Natural killer cell (primary cell): Measurements from ENCODE around the gene CPNE4. TPM values are rescaled to one million over a fixed set of nuclear protein-coding genes. Genes with fewer than 3 reads are reported as not detected.

Source experiments
- ATAC-seq, 3 donors: fragments of 150-1000 bp in 2 of 3; fragments of 200-7000 bp in 1 of 3; cut with Tn5 transposase; 1 replicate in 1 of 3; 2 replicates in 2 of 3; pipeline ENCODE4 v1.10.0; 2021; ENCODE audit warnings: mild to moderate bottlenecking in 2 of 3, moderate library complexity in 2 of 3
- DNase-seq, 2 donors: peaks; one replicate each; pipeline versions ENCODE4 v3.0.0 to v3.0.0-alpha.2; 2013 to 2021; ENCODE audit warnings: mixed read lengths in 1 of 2
- H3K27ac ChIP-seq: one replicate; pipeline ENCODE4 v1.5.1; 2013; ENCODE audit warnings: mild to moderate bottlenecking, low read length
- H3K27me3 ChIP-seq: one replicate; pipeline ENCODE4 v1.6.1; 2013; ENCODE audit warnings: low read length; ENCODE audit not compliant: control insufficient read depth, insufficient read depth
- H3K36me3 ChIP-seq: one replicate; pipeline ENCODE4 v1.6.1; 2013; ENCODE audit warnings: low read length; ENCODE audit not compliant: control insufficient read depth, insufficient read depth
- H3K4me1 ChIP-seq: one replicate; pipeline ENCODE4 v1.6.1; 2013; ENCODE audit warnings: low read length; ENCODE audit not compliant: control insufficient read depth, insufficient read depth
- H3K4me3 ChIP-seq: one replicate; pipeline ENCODE4 v1.5.1; 2013; ENCODE audit warnings: low read length
- H3K9me3 ChIP-seq: one replicate; pipeline ENCODE4 v1.6.1; 2013; ENCODE audit warnings: low read length; ENCODE audit not compliant: control insufficient read depth, insufficient read depth
- H3K27ac Mint-ChIP-seq, 2 donors: one replicate each; pipeline ENCODE4 v1.8.0; 2022; ENCODE audit warnings: mild to moderate bottlenecking in 2 of 2, mixed read lengths in 2 of 2, moderate library complexity in 1 of 2
- H3K27me3 Mint-ChIP-seq, 2 donors: one replicate each; pipeline ENCODE4 v1.8.0; 2022; ENCODE audit warnings: low read depth in 2 of 2, mixed read lengths in 2 of 2
- H3K36me3 Mint-ChIP-seq: one replicate; pipeline ENCODE4 v1.8.0; 2022; ENCODE audit warnings: mixed read lengths
- H3K4me1 Mint-ChIP-seq, 2 donors: one replicate each; pipeline ENCODE4 v1.8.0; 2022; ENCODE audit warnings: mixed read lengths in 2 of 2
- H3K4me3 Mint-ChIP-seq: one replicate; pipeline ENCODE4 v1.8.0; 2022; ENCODE audit warnings: mild to moderate bottlenecking, moderate library complexity, mixed read lengths
- H3K9me3 Mint-ChIP-seq, 2 donors: one replicate each; pipeline ENCODE4 v1.8.0; 2022; ENCODE audit warnings: mixed read lengths in 2 of 2
- WGBS: methylation state at CpG from one replicate; pipeline ENCODE4 v1.1.7; 2013; ENCODE audit warnings: missing lambda C conversion rate; ENCODE audit not compliant: insufficient coverage; 5-methylcytosine and 5-hydroxymethylcytosine counted together
- intact Hi-C: fragments of 100-400 bp; cut with micrococcal nuclease; formaldehyde crosslinking; loops from one replicate; pipeline ENCODE4 v1.14.2; 2022
- total RNA-seq, 4 donors: library from RNA; stranded (reverse); fragments of 120-200 nt in 1 of 4; gene quantifications; one replicate each; pipeline versions ENCODE4 v1.2.3 to v1.2.4, GENCODE V29; 2013 to 2022
- TF ChIP-seq, protein P1 (sequence below): fragments of 200-600 bp; IDR thresholded peaks from one replicate; pipeline ENCODE4 v1.8.0; 2022; ENCODE audit warnings: antibody characterized with exemption

The CPNE4 gene
- total RNA-seq, 3 donors from 2014 or later (not counting 1 experiment from before 2014, with no cell fraction given): not detected

DNA sequence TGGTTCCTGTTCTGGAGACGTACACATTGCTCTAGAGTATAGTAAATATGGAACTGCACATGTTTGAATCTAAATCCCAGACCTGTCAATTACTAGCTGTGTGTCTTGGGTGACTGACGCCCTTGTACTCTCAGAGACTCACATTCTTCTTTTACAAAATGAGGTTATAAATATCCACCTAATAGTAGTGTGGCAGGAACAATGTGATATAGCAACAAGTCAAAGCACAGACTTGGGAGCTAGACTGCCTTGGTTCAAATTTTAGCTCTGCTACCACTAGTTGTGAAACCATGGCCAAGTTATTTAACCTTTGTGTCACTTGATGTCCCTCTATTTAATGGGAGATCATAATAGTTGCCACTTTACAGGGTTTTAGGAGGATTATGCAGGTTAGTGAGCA, 245.6 kb downstream of the CPNE4 start:
- no peak overlapping the region for H3K4me3 ChIP-seq
- no peaks in the 10 kb centered on the region for H3K27me3 ChIP-seq
- peaks cover 8 to 11% of the 10 kb centered on the region in 2 donors for H3K27me3 Mint-ChIP-seq
- no peak overlapping the region for H3K27ac Mint-ChIP-seq
- no peak for ATAC-seq
- DNase-seq: no peak
- H3K9me3 Mint-ChIP-seq: peaks cover 5 to 6% of the 10 kb centered on the region in 2 donors
- H3K4me1 Mint-ChIP-seq: no peaks in the 10 kb centered on the region
- H3K4me1 ChIP-seq: no peaks in the 10 kb centered on the region
- H3K9me3 ChIP-seq: no peaks in the 10 kb centered on the region
- intact Hi-C loops: no loop called here
- WGBS: 83% methylated on average over 1 of the region's 2 CpGs
- H3K36me3 Mint-ChIP-seq: no peaks in the 10 kb centered on the region
- no peak overlapping the region for H3K27ac ChIP-seq
- no peak overlapping the region for H3K4me3 Mint-ChIP-seq
- TF ChIP-seq, protein P1, sequence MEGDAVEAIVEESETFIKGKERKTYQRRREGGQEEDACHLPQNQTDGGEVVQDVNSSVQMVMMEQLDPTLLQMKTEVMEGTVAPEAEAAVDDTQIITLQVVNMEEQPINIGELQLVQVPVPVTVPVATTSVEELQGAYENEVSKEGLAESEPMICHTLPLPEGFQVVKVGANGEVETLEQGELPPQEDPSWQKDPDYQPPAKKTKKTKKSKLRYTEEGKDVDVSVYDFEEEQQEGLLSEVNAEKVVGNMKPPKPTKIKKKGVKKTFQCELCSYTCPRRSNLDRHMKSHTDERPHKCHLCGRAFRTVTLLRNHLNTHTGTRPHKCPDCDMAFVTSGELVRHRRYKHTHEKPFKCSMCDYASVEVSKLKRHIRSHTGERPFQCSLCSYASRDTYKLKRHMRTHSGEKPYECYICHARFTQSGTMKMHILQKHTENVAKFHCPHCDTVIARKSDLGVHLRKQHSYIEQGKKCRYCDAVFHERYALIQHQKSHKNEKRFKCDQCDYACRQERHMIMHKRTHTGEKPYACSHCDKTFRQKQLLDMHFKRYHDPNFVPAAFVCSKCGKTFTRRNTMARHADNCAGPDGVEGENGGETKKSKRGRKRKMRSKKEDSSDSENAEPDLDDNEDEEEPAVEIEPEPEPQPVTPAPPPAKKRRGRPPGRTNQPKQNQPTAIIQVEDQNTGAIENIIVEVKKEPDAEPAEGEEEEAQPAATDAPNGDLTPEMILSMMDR: no peak
- H3K36me3 ChIP-seq: no peaks in the 10 kb centered on the region

DNA sequence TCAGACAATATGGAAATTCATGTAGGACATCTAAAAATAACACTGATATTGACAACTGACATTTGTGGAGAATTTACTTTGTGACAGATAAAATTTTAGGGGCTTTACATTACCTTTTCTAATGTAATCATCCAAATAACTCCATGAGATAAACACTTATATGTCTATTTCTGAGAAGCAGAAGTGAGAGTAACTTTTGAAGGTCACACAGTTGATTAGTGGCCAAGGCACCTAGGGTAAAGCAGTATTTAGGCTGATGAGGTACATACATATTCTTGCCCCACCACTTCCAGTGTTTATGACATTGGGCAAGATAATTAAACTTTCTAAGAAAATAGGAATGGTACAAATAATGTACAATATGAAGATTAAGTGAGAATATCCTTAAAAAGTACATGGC, 248.4 kb downstream of the CPNE4 start:
- Mint-ChIP-seq H3K27me3 (peaks cover 0 to 4% of the 10 kb centered on the region in 2 donors), H3K9me3 (peaks cover 5 to 6% of the 10 kb centered on the region in 2 donors), H3K4me1 (no peaks in the 10 kb centered on the region), H3K36me3 (no peaks in the 10 kb centered on the region), H3K4me3 (no peak overlapping the region), H3K27ac (no peak overlapping the region)
- H3K4me3 ChIP-seq: no peak overlapping the region
- TF ChIP-seq, protein P1: no peak
- no peak overlapping the region for H3K27ac ChIP-seq
- no peak for ATAC-seq
- no peak for DNase-seq
- H3K4me1 ChIP-seq: no peaks in the 10 kb centered on the region
- intact Hi-C loops: no loop called here
- H3K9me3 ChIP-seq: no peaks in the 10 kb centered on the region
- no peaks in the 10 kb centered on the region for H3K27me3 ChIP-seq
- H3K36me3 ChIP-seq: no peaks in the 10 kb centered on the region

DNA sequence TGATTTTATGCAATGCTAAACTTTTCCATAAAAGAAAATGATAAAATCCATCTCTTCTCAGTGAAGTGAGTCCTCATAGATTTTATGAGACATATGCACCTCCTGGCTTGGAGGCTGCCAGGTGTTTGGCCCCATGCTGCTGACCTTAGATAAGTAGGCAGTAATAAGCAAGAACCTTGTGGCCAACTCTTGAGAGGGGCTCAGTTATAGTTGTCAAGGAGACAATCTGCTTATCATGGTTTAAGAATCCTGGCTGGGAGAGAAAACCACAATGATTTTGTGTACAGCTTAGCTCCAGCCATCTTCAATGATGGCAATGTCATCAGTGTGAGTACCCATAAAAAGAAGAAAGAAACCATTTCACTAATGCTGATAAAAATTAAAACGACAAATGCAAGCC, 252.1 kb downstream of the CPNE4 start:
- no peak overlapping the region for H3K27ac Mint-ChIP-seq
- TF ChIP-seq, protein P1: no peak
- no peak for ATAC-seq

GRCh38 chr3:131778526-131778925, 256.3 kb downstream of the CPNE4 start:
- Mint-ChIP-seq H3K9me3 (peaks cover 0 to 8% of the 10 kb centered on the region in 2 donors), H3K27me3 (no peaks in the 10 kb centered on the region), H3K4me1 (no peaks in the 10 kb centered on the region), H3K36me3 (no peaks in the 10 kb centered on the region), H3K4me3 (no peak overlapping the region), H3K27ac (no peak overlapping the region)
- no peaks in the 10 kb centered on the region for H3K4me1 ChIP-seq
- no peaks in the 10 kb centered on the region for H3K9me3 ChIP-seq
- no peak overlapping the region for H3K27ac ChIP-seq
- no peak overlapping the region for H3K4me3 ChIP-seq
- TF ChIP-seq, protein P1: no peak
- no peaks in the 10 kb centered on the region for H3K27me3 ChIP-seq
- no peak for DNase-seq
- no peaks in the 10 kb centered on the region for H3K36me3 ChIP-seq
- intact Hi-C loops: no loop called here
- no CpG with 5 or more reads among the region's 2 CpGs for WGBS
- ATAC-seq: no peak

More for the DNA sequence above, 252.1 kb downstream of the CPNE4 start:
- no peak for DNase-seq
- no peaks in the 10 kb centered on the region for H3K36me3 Mint-ChIP-seq
- no peaks in the 10 kb centered on the region for H3K36me3 ChIP-seq
- peaks cover 5 to 12% of the 10 kb centered on the region in 2 donors for H3K9me3 Mint-ChIP-seq
- H3K9me3 ChIP-seq: no peaks in the 10 kb centered on the region
- H3K27me3 Mint-ChIP-seq: peaks cover 0 to 4% of the 10 kb centered on the region in 2 donors
- no peaks in the 10 kb centered on the region for H3K4me1 ChIP-seq
- 33% methylated on average over 1 of the region's 1 CpG for WGBS
- H3K4me3 ChIP-seq: no peak overlapping the region
- no peaks in the 10 kb centered on the region for H3K27me3 ChIP-seq
- no peak overlapping the region for H3K4me3 Mint-ChIP-seq
- intact Hi-C loops: no loop called here
- H3K4me1 Mint-ChIP-seq: no peaks in the 10 kb centered on the region
- no peak overlapping the region for H3K27ac ChIP-seq
